GM23338 (cell line): ENCODE measurements around the gene RSAD1. TPM values are rescaled to one million over a fixed set of nuclear protein-coding genes. Genes with fewer than 3 reads are reported as not detected.

Experiments used
- ATAC-seq: fragments of 200-7000 bp; cut with Tn5 transposase; 3 replicates; pipeline ENCODE4 v1.9.1; 2020
- DNase-seq: peaks from one replicate; pipeline ENCODE4 v3.0.0-alpha.2; 2015; ENCODE audit warnings: low spot score
- H2AFZ ChIP-seq: fragments of 200-600 bp; sonication (generic); 2 replicates; pipeline ENCODE4 v1.8.0; 2016; ENCODE audit warnings: antibody characterized with exemption, mild to moderate bottlenecking, moderate library complexity
- H3F3A ChIP-seq: fragments of 200-600 bp; sonication (generic); replicated peaks from 2 replicates; pipeline ENCODE4 v1.8.0; 2017; ENCODE audit warnings: antibody characterized with exemption, mixed run types, low read depth
- H3K27ac ChIP-seq: fragments of 200-600 bp; sonication (generic); 2 replicates; pipeline ENCODE4 v1.6.1; 2016; ENCODE audit warnings: low read depth
- H3K27me3 ChIP-seq: fragments of 200-600 bp; sonication (generic); 2 replicates; pipeline ENCODE4 v1.8.0; 2016; ENCODE audit warnings: mild to moderate bottlenecking, mixed run types, moderate library complexity; ENCODE audit not compliant: insufficient read depth
- H3K36me3 ChIP-seq: fragments of 200-600 bp; sonication (generic); 2 replicates; pipeline ENCODE4 v1.8.0; 2016; ENCODE audit warnings: mild to moderate bottlenecking; ENCODE audit not compliant: insufficient read depth
- H3K4me1 ChIP-seq: fragments of 200-600 bp; sonication (generic); 2 replicates; pipeline ENCODE4 v1.8.0; 2016; ENCODE audit warnings: mild to moderate bottlenecking, moderate library complexity; ENCODE audit not compliant: insufficient read depth
- H3K4me2 ChIP-seq: fragments of 200-600 bp; sonication (generic); 2 replicates; pipeline ENCODE4 v1.7.1; 2017; ENCODE audit warnings: mixed run types
- H3K4me3 ChIP-seq: fragments of 200-600 bp; sonication (generic); 2 replicates; pipeline ENCODE4 v1.6.1; 2016; ENCODE audit warnings: mixed run types
- H3K79me2 ChIP-seq: fragments of 200-600 bp; sonication (generic); replicated peaks from 2 replicates; pipeline ENCODE4 v1.8.0; 2017; ENCODE audit warnings: mild to moderate bottlenecking; ENCODE audit not compliant: insufficient read depth
- H3K9me2 ChIP-seq: fragments of 200-600 bp; sonication (generic); 2 replicates; pipeline ENCODE4 v1.8.0; 2017; ENCODE audit not compliant: insufficient read depth
- H4K20me1 ChIP-seq: fragments of 200-600 bp; sonication (generic); replicated peaks from 2 replicates; pipeline ENCODE4 v1.8.0; 2017; ENCODE audit warnings: mild to moderate bottlenecking; ENCODE audit not compliant: insufficient read depth
- H3K27ac Mint-ChIP-seq: 2 replicates; pipeline ENCODE4 v1.8.0; 2020; ENCODE audit warnings: inconsistent platforms, mild to moderate bottlenecking, moderate library complexity, mixed read lengths
- H3K27me3 Mint-ChIP-seq: 3 replicates; pipeline ENCODE4 v1.8.0; 2022; ENCODE audit warnings: low read depth, mild to moderate bottlenecking, moderate library complexity, mixed read lengths, inconsistent platforms; ENCODE audit not compliant: insufficient read depth, poor library complexity
- H3K36me3 Mint-ChIP-seq: 3 replicates; pipeline ENCODE4 v1.8.0; 2021; ENCODE audit warnings: low read depth, mild to moderate bottlenecking, inconsistent platforms, moderate library complexity, mixed read lengths
- H3K4me1 Mint-ChIP-seq: 3 replicates; pipeline ENCODE4 v1.8.0; 2020; ENCODE audit warnings: mild to moderate bottlenecking, inconsistent platforms, mixed read lengths
- H3K4me3 Mint-ChIP-seq: 3 replicates; pipeline ENCODE4 v1.8.0; 2021; ENCODE audit warnings: moderate library complexity, mild to moderate bottlenecking, inconsistent platforms, mixed read lengths
- H3K9me3 Mint-ChIP-seq: 3 replicates; pipeline ENCODE4 v1.8.0; 2020; ENCODE audit warnings: moderate library complexity, mild to moderate bottlenecking, inconsistent platforms, mixed read lengths
- CREB1 ChIP-seq: fragments of 250-450 bp; sonication (Bioruptor Pico); IDR thresholded peaks from 2 replicates; pipeline ENCODE4 v1.5.0; 2020; ENCODE audit warnings: low read depth, mild to moderate bottlenecking, moderate library complexity
- ETS1 ChIP-seq: IDR thresholded peaks from 2 replicates; pipeline ENCODE4 v1.6.1; 2016; ENCODE audit warnings: antibody characterized with exemption
- EZH2 ChIP-seq: fragments of 200-600 bp; sonication (generic); IDR thresholded peaks from one replicate; pipeline ENCODE4 v1.8.0; 2017; ENCODE audit warnings: antibody characterized with exemption, mild to moderate bottlenecking, low read depth; ENCODE audit not compliant: unreplicated experiment
- EZH2phosphoT487 ChIP-seq: fragments of 200-600 bp; sonication (generic); IDR thresholded peaks from one replicate; pipeline ENCODE4 v1.8.1; 2018; ENCODE audit warnings: antibody characterized with exemption; ENCODE audit not compliant: unreplicated experiment
- JUNB ChIP-seq: IDR thresholded peaks from one replicate; pipeline ENCODE4 v1.6.1; 2016; ENCODE audit warnings: antibody characterized with exemption; ENCODE audit not compliant: unreplicated experiment
- NANOG ChIP-seq: IDR thresholded peaks from 2 replicates; pipeline ENCODE4 v1.6.1; 2016; ENCODE audit warnings: antibody characterized with exemption, borderline replicate concordance
- POLR2AphosphoS5 ChIP-seq: IDR thresholded peaks from 2 replicates; pipeline ENCODE4 v1.6.1; 2016; ENCODE audit warnings: antibody characterized with exemption, low read depth
- STAT1 ChIP-seq: IDR thresholded peaks from one replicate; pipeline ENCODE4 v1.6.1; 2016; ENCODE audit warnings: antibody characterized with exemption; ENCODE audit not compliant: unreplicated experiment
- ZNF114 ChIP-seq: fragments of 250-450 bp; sonication (Bioruptor Pico); IDR thresholded peaks from 2 replicates; pipeline ENCODE4 v1.5.0; 2020; ENCODE audit warnings: mild to moderate bottlenecking, moderate library complexity
- ZNF331 ChIP-seq: fragments of 250-450 bp; sonication (Bioruptor Pico); IDR thresholded peaks from 2 replicates; pipeline ENCODE4 v1.5.0; 2020; ENCODE audit warnings: low read depth, mild to moderate bottlenecking, moderate library complexity
- ZNF462 ChIP-seq: fragments of 250-450 bp; sonication (Bioruptor Pico); IDR thresholded peaks from 2 replicates; pipeline ENCODE4 v1.5.0; 2020; ENCODE audit warnings: mild to moderate bottlenecking, moderate library complexity
- polyA plus RNA-seq: library from polyadenylated mRNA; unstranded; fragments of >200 nt; fragmentation: Nextera tagmentation; extraction: Ambion mirVana; gene quantifications from 2 replicates; pipeline ENCODE4 v1.2.1, GENCODE V29; 2016
- total RNA-seq: library from RNA; depleted of rRNA; stranded (reverse); fragments of >200 nt; shearing (Covaris generic); gene quantifications from 2 replicates; pipeline ENCODE4 v1.2.3, GENCODE V29; 2014
- TF ChIP-seq, protein P1 (sequence below): IDR thresholded peaks from one replicate; pipeline ENCODE4 v1.6.1; 2018; ENCODE audit warnings: antibody characterized with exemption; ENCODE audit not compliant: unreplicated experiment
- TF ChIP-seq, protein P2 (sequence below), 2 experiments: fragments of 200-600 bp in 1 of 2; sonication (generic) in 1 of 2; conservative IDR thresholded peaks; 2 replicates each; pipeline versions ENCODE4 v1.5.1 to v1.6.1; 2016 to 2017; ENCODE audit warnings: antibody characterized with exemption in 2 of 2, low read depth in 2 of 2, mild to moderate bottlenecking in 2 of 2, moderate library complexity in 1 of 2

RSAD1 gene
- total and polyA plus RNA-seq, 2 experiments from 2014 or later, result 18.4 to 28.7 TPM

GRCh38 chr17:50460831-50461526, 17.7 kb upstream of the RSAD1 start:
- no peak overlapping the region for H3K27ac Mint-ChIP-seq
- Histone ChIP-seq H3K9me2 (no peaks in the 10 kb centered on the region), H3F3A (no peaks in the 10 kb centered on the region), H4K20me1 (no peaks in the 10 kb centered on the region), H3K36me3 (no peaks in the 10 kb centered on the region), H3K27me3 (no peaks in the 10 kb centered on the region), H3K4me1 (no peaks in the 10 kb centered on the region), H3K4me3 (no peak overlapping the region), H3K79me2 (no peaks in the 10 kb centered on the region), H2AFZ (no peak overlapping the region), H3K4me2 (no peak overlapping the region), H3K27ac (no peak overlapping the region)
- H3K36me3 Mint-ChIP-seq, result no peaks in the 10 kb centered on the region; the same call in 2 of the 3 replicates
- peaks cover 1% of the 10 kb centered on the region for H3K27me3 Mint-ChIP-seq
- H3K9me3 Mint-ChIP-seq, result no peaks in the 10 kb centered on the region
- DNase-seq (no peak), ATAC-seq (no peak)
- TF ChIP-seq JUNB (no peak), STAT1 (no peak), ZNF114 (CRISPR knock-in tag) (no peak), ZNF331 (CRISPR knock-in tag) (no peak), ZNF462 (CRISPR knock-in tag) (no peak), EZH2 (no peak), POLR2AphosphoS5 (no peak), ETS1 (no peak), EZH2phosphoT487 (no peak), NANOG (no peak), CREB1 (CRISPR knock-in tag) (no peak)
- TF ChIP-seq, protein P1, sequence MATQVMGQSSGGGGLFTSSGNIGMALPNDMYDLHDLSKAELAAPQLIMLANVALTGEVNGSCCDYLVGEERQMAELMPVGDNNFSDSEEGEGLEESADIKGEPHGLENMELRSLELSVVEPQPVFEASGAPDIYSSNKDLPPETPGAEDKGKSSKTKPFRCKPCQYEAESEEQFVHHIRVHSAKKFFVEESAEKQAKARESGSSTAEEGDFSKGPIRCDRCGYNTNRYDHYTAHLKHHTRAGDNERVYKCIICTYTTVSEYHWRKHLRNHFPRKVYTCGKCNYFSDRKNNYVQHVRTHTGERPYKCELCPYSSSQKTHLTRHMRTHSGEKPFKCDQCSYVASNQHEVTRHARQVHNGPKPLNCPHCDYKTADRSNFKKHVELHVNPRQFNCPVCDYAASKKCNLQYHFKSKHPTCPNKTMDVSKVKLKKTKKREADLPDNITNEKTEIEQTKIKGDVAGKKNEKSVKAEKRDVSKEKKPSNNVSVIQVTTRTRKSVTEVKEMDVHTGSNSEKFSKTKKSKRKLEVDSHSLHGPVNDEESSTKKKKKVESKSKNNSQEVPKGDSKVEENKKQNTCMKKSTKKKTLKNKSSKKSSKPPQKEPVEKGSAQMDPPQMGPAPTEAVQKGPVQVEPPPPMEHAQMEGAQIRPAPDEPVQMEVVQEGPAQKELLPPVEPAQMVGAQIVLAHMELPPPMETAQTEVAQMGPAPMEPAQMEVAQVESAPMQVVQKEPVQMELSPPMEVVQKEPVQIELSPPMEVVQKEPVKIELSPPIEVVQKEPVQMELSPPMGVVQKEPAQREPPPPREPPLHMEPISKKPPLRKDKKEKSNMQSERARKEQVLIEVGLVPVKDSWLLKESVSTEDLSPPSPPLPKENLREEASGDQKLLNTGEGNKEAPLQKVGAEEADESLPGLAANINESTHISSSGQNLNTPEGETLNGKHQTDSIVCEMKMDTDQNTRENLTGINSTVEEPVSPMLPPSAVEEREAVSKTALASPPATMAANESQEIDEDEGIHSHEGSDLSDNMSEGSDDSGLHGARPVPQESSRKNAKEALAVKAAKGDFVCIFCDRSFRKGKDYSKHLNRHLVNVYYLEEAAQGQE, result no peak
- TF ChIP-seq, protein P2, sequence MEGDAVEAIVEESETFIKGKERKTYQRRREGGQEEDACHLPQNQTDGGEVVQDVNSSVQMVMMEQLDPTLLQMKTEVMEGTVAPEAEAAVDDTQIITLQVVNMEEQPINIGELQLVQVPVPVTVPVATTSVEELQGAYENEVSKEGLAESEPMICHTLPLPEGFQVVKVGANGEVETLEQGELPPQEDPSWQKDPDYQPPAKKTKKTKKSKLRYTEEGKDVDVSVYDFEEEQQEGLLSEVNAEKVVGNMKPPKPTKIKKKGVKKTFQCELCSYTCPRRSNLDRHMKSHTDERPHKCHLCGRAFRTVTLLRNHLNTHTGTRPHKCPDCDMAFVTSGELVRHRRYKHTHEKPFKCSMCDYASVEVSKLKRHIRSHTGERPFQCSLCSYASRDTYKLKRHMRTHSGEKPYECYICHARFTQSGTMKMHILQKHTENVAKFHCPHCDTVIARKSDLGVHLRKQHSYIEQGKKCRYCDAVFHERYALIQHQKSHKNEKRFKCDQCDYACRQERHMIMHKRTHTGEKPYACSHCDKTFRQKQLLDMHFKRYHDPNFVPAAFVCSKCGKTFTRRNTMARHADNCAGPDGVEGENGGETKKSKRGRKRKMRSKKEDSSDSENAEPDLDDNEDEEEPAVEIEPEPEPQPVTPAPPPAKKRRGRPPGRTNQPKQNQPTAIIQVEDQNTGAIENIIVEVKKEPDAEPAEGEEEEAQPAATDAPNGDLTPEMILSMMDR (conservative IDR thresholded peaks at IDR 0.05; ENCODE audit: low read depth in 2 of 2), result no peak
- no peak overlapping the region for H3K4me3 Mint-ChIP-seq
- H3K4me1 Mint-ChIP-seq, result no peaks in the 10 kb centered on the region
